Lower lobe of right lung (tissue), 2 donors: Measurements from ENCODE around the gene PLD1. TPM values are rescaled to one million over a fixed set of nuclear protein-coding genes. Genes with fewer than 3 reads are reported as not detected.

Experiments used
- ATAC-seq, 2 donors: fragments of 200-7000 bp; cut with Tn5 transposase; one replicate each; pipeline ENCODE4 v1.9.1; 2020 to 2022; ENCODE audit warnings: mild to moderate bottlenecking in 2 of 2, moderate library complexity in 2 of 2
- DNase-seq: peaks from one replicate; pipeline ENCODE4 v3.0.0-alpha.2; 2020
- H3K27ac ChIP-seq: fragments of 200-600 bp; one replicate; pipeline ENCODE4 v1.8.0; 2022
- H3K27me3 ChIP-seq: fragments of 200-600 bp; one replicate; pipeline ENCODE4 v1.8.0; 2022; ENCODE audit warnings: low read depth
- H3K36me3 ChIP-seq: fragments of 200-600 bp; one replicate; pipeline ENCODE4 v1.8.0; 2022; ENCODE audit warnings: mild to moderate bottlenecking
- H3K4me1 ChIP-seq: fragments of 200-600 bp; one replicate; pipeline ENCODE4 v1.8.0; 2022
- H3K4me3 ChIP-seq: fragments of 200-600 bp; one replicate; pipeline ENCODE4 v1.8.0; 2022; ENCODE audit warnings: mild to moderate bottlenecking
- H3K9me3 ChIP-seq: fragments of 200-600 bp; one replicate; pipeline ENCODE4 v1.8.0; 2022
- CTCF ChIP-seq: fragments of 200-600 bp; IDR thresholded peaks from one replicate; pipeline ENCODE4 v1.8.0; 2022; ENCODE audit warnings: antibody characterized with exemption, mild to moderate bottlenecking
- intact Hi-C: fragments of 100-400 bp; cut with DNase I; formaldehyde crosslinking; loops from one replicate; pipeline ENCODE4 v1.11.0; 2022
- total RNA-seq: library from RNA; stranded (reverse); fragmentation: NEBNext Ultra II Directional; extraction: Animal tissue kit (Norgen Biotek cat#: 25700); gene quantifications from one replicate; pipeline ENCODE4 v1.2.1, GENCODE V29; 2021
- donor health status: DM: no; HTN: yes; CAD: no; lungs with severe emphysema.

The PLD1 gene
- total RNA-seq, 1 donor from 2014 or later = 27.7 TPM

DNA sequence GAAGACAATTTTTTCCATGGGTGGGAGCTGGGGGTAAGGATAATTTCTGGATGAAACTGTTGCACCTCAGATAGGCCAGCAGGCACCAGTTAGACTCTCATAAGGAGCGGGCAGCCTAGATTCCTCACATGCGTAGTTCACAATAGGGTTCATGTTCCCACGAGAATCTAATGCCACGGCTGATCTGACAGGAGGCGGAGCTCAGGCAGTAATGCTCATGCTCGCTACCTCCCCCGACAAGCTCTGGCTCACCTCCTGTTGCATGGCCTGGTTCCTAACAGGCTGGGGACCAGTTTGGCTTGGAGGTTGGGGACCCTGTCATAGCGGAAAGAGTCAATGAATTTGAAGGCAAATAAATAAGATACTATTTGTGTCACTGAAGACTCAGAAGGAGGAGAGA, 105.5 kb downstream of the PLD1 start:
- no peaks in the 10 kb centered on the region for H3K27me3 ChIP-seq
- H3K9me3 ChIP-seq = no peaks in the 10 kb centered on the region
- ATAC-seq (no peak), DNase-seq (no peak)
- H3K36me3 ChIP-seq = peaks cover 19% of the 10 kb centered on the region
- no peak overlapping the region for H3K27ac ChIP-seq
- TF ChIP-seq CTCF = no peak
- H3K4me3 ChIP-seq = no peak overlapping the region
- intact Hi-C loops = no loop called here
- H3K4me1 ChIP-seq = no peaks in the 10 kb centered on the region

DNA sequence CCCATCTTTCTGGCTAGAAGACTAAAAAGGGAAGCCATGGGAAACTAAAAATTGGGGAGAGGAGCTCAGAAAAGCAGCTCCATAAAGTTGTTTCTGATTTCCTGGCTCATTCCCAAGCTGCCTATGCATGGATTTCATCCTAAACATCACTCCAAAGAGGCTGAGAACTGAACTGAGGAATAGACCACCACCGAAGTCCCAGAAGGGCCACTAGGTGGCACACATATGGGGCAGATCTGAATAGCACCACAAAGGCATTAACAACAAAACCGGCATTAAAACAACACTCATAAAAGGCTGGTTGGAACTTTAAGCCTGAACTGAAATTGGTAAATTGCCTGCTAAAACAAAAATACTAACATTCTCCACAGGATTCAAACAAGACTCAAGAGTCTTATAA, 106.3 kb downstream of the PLD1 start:
- intact Hi-C loops = no loop called here
- no peak overlapping the region for H3K4me3 ChIP-seq
- ATAC-seq = peak; percentile 73 to 77
- H3K4me1 ChIP-seq = no peaks in the 10 kb centered on the region
- no peak overlapping the region for H3K27ac ChIP-seq
- H3K36me3 ChIP-seq = peaks cover 14% of the 10 kb centered on the region
- TF ChIP-seq CTCF = peak; percentile 66
- no peaks in the 10 kb centered on the region for H3K27me3 ChIP-seq
- H3K9me3 ChIP-seq = no peaks in the 10 kb centered on the region
- DNase-seq = no peak

GRCh38 chr3:171703144-171703543, 107.1 kb downstream of the PLD1 start:
- ATAC-seq = no peak
- H3K4me1 ChIP-seq = no peaks in the 10 kb centered on the region
- intact Hi-C loops = no loop called here

DNA sequence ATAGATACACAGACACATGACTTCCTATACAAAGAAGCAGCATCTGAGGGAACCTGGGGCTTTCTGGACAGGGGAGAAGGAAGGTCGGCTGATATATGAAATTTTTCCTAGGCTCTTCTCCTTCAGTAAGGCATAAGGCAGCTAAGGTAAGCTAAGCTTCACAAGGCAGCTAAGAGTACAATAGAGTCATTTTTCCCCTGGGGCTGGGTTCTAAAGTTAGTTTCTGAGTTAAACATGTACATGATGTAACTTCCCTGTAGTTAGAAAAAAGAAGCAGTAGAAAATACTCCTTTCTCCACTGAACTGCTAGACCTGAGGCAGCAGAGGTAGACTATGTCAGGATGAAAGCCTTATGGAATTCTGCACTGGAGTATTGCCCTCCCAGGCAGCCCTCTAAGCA, 109.6 kb downstream of the PLD1 start:
- no peak for TF ChIP-seq CTCF
- Histone ChIP-seq H3K27ac (no peak overlapping the region), H3K27me3 (no peaks in the 10 kb centered on the region), H3K36me3 (no peaks in the 10 kb centered on the region), H3K4me1 (no peaks in the 10 kb centered on the region), H3K4me3 (no peak overlapping the region), H3K9me3 (no peaks in the 10 kb centered on the region)
- no peak for DNase-seq
- intact Hi-C loops = no loop called here
- ATAC-seq = no peak

More at GRCh38 chr3:171703144-171703543, 107.1 kb downstream of the PLD1 start:
- H3K9me3 ChIP-seq = no peaks in the 10 kb centered on the region
- no peaks in the 10 kb centered on the region for H3K27me3 ChIP-seq
- no peak overlapping the region for H3K4me3 ChIP-seq
- peaks cover 7% of the 10 kb centered on the region for H3K36me3 ChIP-seq
- DNase-seq = no peak
- no peak for TF ChIP-seq CTCF
- H3K27ac ChIP-seq = no peak overlapping the region

GRCh38 chr3:171700157-171700556, 110.1 kb downstream of the PLD1 start:
- intact Hi-C loops = no loop called here
- H3K4me1 ChIP-seq = no peaks in the 10 kb centered on the region
- no peak overlapping the region for H3K4me3 ChIP-seq
- H3K36me3 ChIP-seq = no peaks in the 10 kb centered on the region
- DNase-seq (no peak), ATAC-seq (no peak)
- H3K27ac ChIP-seq = no peak overlapping the region
- TF ChIP-seq CTCF = no peak
- H3K27me3 ChIP-seq = no peaks in the 10 kb centered on the region
- no peaks in the 10 kb centered on the region for H3K9me3 ChIP-seq

GRCh38 chr3:171699601-171700000, 110.7 kb downstream of the PLD1 start:
- no peaks in the 10 kb centered on the region for H3K9me3 ChIP-seq
- intact Hi-C loops = no loop called here
- DNase-seq (no peak), ATAC-seq (no peak)
- no peaks in the 10 kb centered on the region for H3K36me3 ChIP-seq
- no peak overlapping the region for H3K4me3 ChIP-seq
- TF ChIP-seq CTCF = no peak
- no peak overlapping the region for H3K27ac ChIP-seq
- H3K4me1 ChIP-seq = no peaks in the 10 kb centered on the region
- no peaks in the 10 kb centered on the region for H3K27me3 ChIP-seq
